Astrocyte (in vitro differentiated cells and primary cell): ENCODE data around the gene STXBP1.

Source experiments
- CTCF ChIP-seq: IDR thresholded peaks from 2 replicates; pipeline ENCODE4 v1.5.1; 2011; ENCODE audit warnings: low read depth, mild to moderate bottlenecking, inconsistent platforms, low read length, moderate library complexity; ENCODE audit not compliant: insufficient read depth
- EZH2 ChIP-seq: IDR thresholded peaks from 2 replicates; pipeline ENCODE4 v1.6.1; 2012; ENCODE audit warnings: mild to moderate bottlenecking, low read length, inconsistent platforms; ENCODE audit not compliant: insufficient read depth

GRCh38 chr9:127633216-127633862 lies 21.3 kb downstream of the STXBP1 start:
- TF ChIP-seq CTCF (no peak), EZH2 (no peak)
